Measurements from ENCODE around the gene VPS52. TPM values are rescaled to one million over a fixed set of nuclear protein-coding genes. Genes with fewer than 3 reads are reported as not detected.
A peak's percentile ranks its signal among the peaks of the same experiment; 100 is the strongest.

The VPS52 gene
- total RNA-seq, 1 experiment from 2014 or later: 46.2 TPM

GRCh38 chr6:33288921-33289783, 17.5 kb upstream of the VPS52 start, which contains the start of the genes PFDN6 and WDR46:
TSS of gene PFDN6 (plus strand) at chr6:33289601. CDS start at chr6:33289857, 256 bp downstream.
TSS of gene WDR46 (minus strand) at chr6:33289239. CDS start at chr6:33289170, 69 bp downstream.
- CTCF ChIA-PET: interaction anchor here (0.7 to 0.9 kb wide), 2 partner anchors 40 to 170 kb away, joined by 4 to 12 read pairs; no protein-coding TSS in a partner anchor
- POLR2A ChIA-PET (ENCODE audit: unreplicated experiment): interaction anchor here (0.5 to 1.6 kb wide), 9 partner anchors 8 to 317 kb away, joined by 3 to 13 read pairs (median 7); partner anchors contain the start of genes RGL2, RPS18, VPS52 and ZBTB22
- peak; percentile 78 to 85 for DNase-seq
- H3K9me3 ChIP-seq (ENCODE audit: insufficient read depth, low read depth): no peaks in the 10 kb centered on the region
- BruUV-seq (replicated peaks): no TSS peak
- intact Hi-C loops (cut with micrococcal nuclease; ENCODE audit: unreplicated experiment): loop anchor here (10.0 kb wide), 1 partner anchor 286 kb away; no protein-coding TSS in a partner anchor
- H2AFZ ChIP-seq: peak within 1 kb of the TSS; percentile 81
- H3K4me1 ChIP-seq (replicated peaks; ENCODE audit: insufficient read depth): peaks cover 12% of the 10 kb centered on the region
- no peaks in the 10 kb centered on the region for H3K27me3 ChIP-seq (ENCODE audit: insufficient read depth, low read depth)
- H3K9me2 ChIP-seq (ENCODE audit: insufficient read depth): no peaks in the 10 kb centered on the region
- peaks cover 17% of the 10 kb centered on the region for H3K36me3 ChIP-seq (ENCODE audit: low read depth)
- H4K20me1 ChIP-seq (ENCODE audit: insufficient read depth): no peaks in the 10 kb centered on the region; the same call in none of the 2 replicates
- H3F3A ChIP-seq (ENCODE audit: insufficient read depth, low read depth): peaks cover 27% of the 10 kb centered on the region
- H3K27ac ChIP-seq: peak within 1 kb of the TSS; percentile 7; the same call in 1 of the 2 replicates
- H3K79me2 ChIP-seq (ENCODE audit: low read depth): peaks cover 48% of the 10 kb centered on the region
- peak within 1 kb of the TSS; percentile 91 for H3K4me2 ChIP-seq
- TF ChIP-seq EZH2 (IDR thresholded peaks at IDR 0.05; ENCODE audit: low read depth) (no peak), CTCF (conservative IDR thresholded peaks at IDR 0.05) (no peak)
- peak within 1 kb of the TSS; percentile 93 for H3K4me3 ChIP-seq

GRCh38 chr6:33288141-33288920, 16.7 kb upstream of the VPS52 start:
- intact Hi-C loops (cut with micrococcal nuclease; ENCODE audit: unreplicated experiment): loop anchor here (10.0 kb wide), 1 partner anchor 286 kb away; no protein-coding TSS in a partner anchor

More at GRCh38 chr6:33288141-33288920, 16.7 kb upstream of the VPS52 start:
- H4K20me1 ChIP-seq (ENCODE audit: insufficient read depth): no peaks in the 10 kb centered on the region; the same call in 1 of the 2 replicates
- peaks cover 46% of the 10 kb centered on the region for H3K79me2 ChIP-seq (ENCODE audit: low read depth)
- no peak for TF ChIP-seq CTCF (conservative IDR thresholded peaks at IDR 0.05)
- TF ChIP-seq EZH2 (IDR thresholded peaks at IDR 0.05; ENCODE audit: low read depth): no peak
- POLR2A ChIA-PET (ENCODE audit: unreplicated experiment): interaction anchor here (0.7 to 1.6 kb wide), 3 partner anchors 10 to 16 kb away, joined by 3 to 13 read pairs (median 7); partner anchors contain the start of genes RPS18 and VPS52
- H3K36me3 ChIP-seq (ENCODE audit: low read depth): peaks cover 17% of the 10 kb centered on the region
- H3K27ac ChIP-seq: no peak overlapping the region
- peak overlapping the region; percentile 91 for H3K4me2 ChIP-seq
- CTCF ChIA-PET: interaction anchor here (0.5 to 0.7 kb wide), 3 partner anchors 24 to 165 kb away, joined by 3 to 4 read pairs (median 4); no protein-coding TSS in a partner anchor
- H3K9me2 ChIP-seq (ENCODE audit: insufficient read depth): no peaks in the 10 kb centered on the region
- BruUV-seq (replicated peaks): TSS peak; percentile 32
- peak in 1 of 2 experiments; percentile 16 for DNase-seq
- peak overlapping the region; percentile 93 for H3K4me3 ChIP-seq
- peak overlapping the region; percentile 81 for H2AFZ ChIP-seq
- peaks cover 12% of the 10 kb centered on the region for H3K4me1 ChIP-seq (replicated peaks; ENCODE audit: insufficient read depth)
- no peaks in the 10 kb centered on the region for H3K9me3 ChIP-seq (ENCODE audit: insufficient read depth, low read depth)
- H3F3A ChIP-seq (ENCODE audit: insufficient read depth, low read depth): peaks cover 24% of the 10 kb centered on the region; the same call in 1 of the 2 replicates
- H3K27me3 ChIP-seq (ENCODE audit: insufficient read depth, low read depth): no peaks in the 10 kb centered on the region
